Measurements from ENCODE around the gene CCDC186. TPM values are rescaled to one million over a fixed set of nuclear protein-coding genes. Genes with fewer than 3 reads are reported as not detected.

CCDC186 gene
- total and polyA plus RNA-seq, 2 of the 8 experiments (the other 6 are each of a cell fraction or from before 2014, with no cell fraction given) = 3.0 to 30.3 TPM

GRCh38 chr10:114188900-114189299, 14.9 kb upstream of the CCDC186 start:
- H2AK5ac ChIP-seq (ENCODE audit: low read depth, low read length) = no peak overlapping the region
- no peak overlapping the region for H3K23ac ChIP-seq (ENCODE audit: insufficient read length)
- H3K9ac ChIP-seq (replicated peaks in 1 of 4; ENCODE audit: extremely low read depth in 1 of 4, low read depth in 3 of 4, low read length in 3 of 4) = no peak overlapping the region
- no peak overlapping the region for H4K91ac ChIP-seq (replicated peaks; ENCODE audit: insufficient read length, low read length)
- no peak overlapping the region for H2BK120ac ChIP-seq (replicated peaks; ENCODE audit: low read depth, low read length)
- H3K79me1 ChIP-seq (ENCODE audit: low read depth, low read length) = no peaks in the 10 kb centered on the region
- H2BK12ac ChIP-seq (ENCODE audit: low read depth, low read length) = no peak overlapping the region
- no peaks in the 10 kb centered on the region for H3K27me3 ChIP-seq (replicated peaks in 1 of 4; ENCODE audit: control insufficient read depth in 3 of 4, extremely low read depth in 1 of 4, insufficient read depth in 3 of 4, low read length in 3 of 4)
- WGBS, 2 experiments (ENCODE audit: extremely low coverage in 1 of 2, insufficient coverage in 1 of 2, insufficient read length in 1 of 2, insufficient replicate concordance in 2 of 2, low coverage in 1 of 2, low lambda C conversion rate in 2 of 2, missing lambda C conversion rate in 1 of 2) = 93% methylated on average over 3 of the region's 3 CpGs; no CpG with 5 or more reads in 1 of the 2 experiments
- no peak overlapping the region for H2BK20ac ChIP-seq (ENCODE audit: low read length)
- no peaks in the 10 kb centered on the region for H3K36me3 ChIP-seq (ENCODE audit: control insufficient read depth in 2 of 4, insufficient read depth in 4 of 4, low read length in 3 of 4)
- H3K27ac ChIP-seq (ENCODE audit: low read depth, low read length) = no peak overlapping the region
- no peaks in the 10 kb centered on the region for H3K9me3 ChIP-seq (ENCODE audit: insufficient read depth in 2 of 2, low read depth in 1 of 2, low read length in 1 of 2)
- DNase-seq (ENCODE audit: low read depth in 1 of 2, low spot score in 2 of 2) (no peak), FAIRE-seq (no peak)
- no peaks in the 10 kb centered on the region for H4K20me1 ChIP-seq (replicated peaks in 1 of 2; ENCODE audit: control insufficient read depth in 1 of 2, insufficient read depth in 2 of 2, low read length in 2 of 2)
- H3K4me2 ChIP-seq (ENCODE audit: insufficient read depth in 1 of 2, low read depth in 2 of 2, low read length in 2 of 2) = no peak overlapping the region
- H3K4ac ChIP-seq (replicated peaks; ENCODE audit: insufficient read length, low read depth, low read length) = no peak overlapping the region
- no peak overlapping the region for H3K56ac ChIP-seq (replicated peaks; ENCODE audit: insufficient read length, low read depth, low read length)
- H3K23me2 ChIP-seq (ENCODE audit: low read depth, low read length) = no peaks in the 10 kb centered on the region
- POLR2A ChIA-PET (ENCODE audit: partially characterized antibody) = no interaction called here
- no peak overlapping the region for H2BK15ac ChIP-seq (ENCODE audit: low read length)
- no peak overlapping the region for H3K18ac ChIP-seq (ENCODE audit: extremely low read depth, low read length)
- H3K14ac ChIP-seq (ENCODE audit: insufficient read length) = no peak overlapping the region
- no peak overlapping the region for H4K8ac ChIP-seq (ENCODE audit: extremely low read depth, insufficient read depth, low read length)
- H3K4me3 ChIP-seq (ENCODE audit: extremely low read depth in 1 of 4, insufficient read depth in 2 of 4, low read depth in 3 of 4, low read length in 4 of 4) = no peak overlapping the region
- no peak overlapping the region for H2BK5ac ChIP-seq (ENCODE audit: low read depth, low read length)
- H3K4me1 ChIP-seq (replicated peaks in 1 of 4; ENCODE audit: control insufficient read depth in 3 of 4, insufficient read depth in 4 of 4, low read length in 3 of 4) = no peaks in the 10 kb centered on the region
- CTCF ChIA-PET (ENCODE audit: partially characterized antibody) = interaction anchor here (0.5 to 0.6 kb wide), 2 partner anchors 156 to 382 kb away, joined by 3 read pairs; no protein-coding TSS in a partner anchor
- no peaks in the 10 kb centered on the region for H3K79me2 ChIP-seq (ENCODE audit: control insufficient read depth in 1 of 2, insufficient read depth in 2 of 2, low read length in 2 of 2)
- no peak overlapping the region for H4K5ac ChIP-seq (ENCODE audit: insufficient read length, low read depth, low read length)
- H2AFZ ChIP-seq (ENCODE audit: low read length) = no peak overlapping the region
